ENCODE data around the gene MCM10. TPM values are rescaled to one million over a fixed set of nuclear protein-coding genes. Genes with fewer than 3 reads are reported as not detected.

Gene MCM10
- total RNA-seq, 4 donors from 2014 or later: 1.3 to 7.6 (median 2.8) TPM

- no peak for TF ChIP-seq CTCF (IDR thresholded peaks at IDR 0.05)
- no peak for DNase-seq (ENCODE audit: low spot score)
- no peak for ATAC-seq (ENCODE audit: low FRiP score)
Observed at GRCh38 chr10:13184276-13184675, 22.9 kb downstream of the MCM10 start.

- TF ChIP-seq CTCF (IDR thresholded peaks at IDR 0.05): no peak
- DNase-seq (ENCODE audit: low spot score): no peak
- ATAC-seq (ENCODE audit: low FRiP score): no peak
Observed at GRCh38 chr10:13184730-13185514, 23.6 kb downstream of the MCM10 start.

GRCh38 chr10:13187135-13187534, 25.8 kb downstream of the MCM10 start:
- no peak for TF ChIP-seq CTCF (IDR thresholded peaks at IDR 0.05)
- ATAC-seq (ENCODE audit: low FRiP score) (no peak), DNase-seq (ENCODE audit: low spot score) (no peak)

DNA sequence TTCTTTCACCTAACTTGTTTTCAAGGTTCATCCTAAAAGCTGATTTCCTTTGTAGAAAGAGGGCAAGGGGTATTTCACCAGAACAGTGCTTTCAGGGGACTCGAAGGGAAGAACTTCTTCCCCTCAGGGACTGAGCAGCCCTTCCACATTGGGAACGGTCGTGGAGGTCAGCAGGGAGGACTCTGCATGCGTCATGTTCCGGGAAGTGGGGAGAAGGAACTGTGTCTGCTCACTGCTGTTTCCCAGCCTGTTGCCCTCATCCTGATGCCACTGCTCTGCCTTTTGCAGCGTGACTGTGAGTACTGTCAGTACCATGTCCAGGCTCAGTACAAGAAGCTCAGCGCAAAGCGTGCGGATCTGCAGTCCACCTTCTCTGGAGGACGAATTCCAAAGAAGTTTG, 27.2 kb downstream of the MCM10 start:
- TF ChIP-seq CTCF (IDR thresholded peaks at IDR 0.05): no peak
- DNase-seq (ENCODE audit: low spot score): no peak
- ATAC-seq (ENCODE audit: low FRiP score): no peak

DNA sequence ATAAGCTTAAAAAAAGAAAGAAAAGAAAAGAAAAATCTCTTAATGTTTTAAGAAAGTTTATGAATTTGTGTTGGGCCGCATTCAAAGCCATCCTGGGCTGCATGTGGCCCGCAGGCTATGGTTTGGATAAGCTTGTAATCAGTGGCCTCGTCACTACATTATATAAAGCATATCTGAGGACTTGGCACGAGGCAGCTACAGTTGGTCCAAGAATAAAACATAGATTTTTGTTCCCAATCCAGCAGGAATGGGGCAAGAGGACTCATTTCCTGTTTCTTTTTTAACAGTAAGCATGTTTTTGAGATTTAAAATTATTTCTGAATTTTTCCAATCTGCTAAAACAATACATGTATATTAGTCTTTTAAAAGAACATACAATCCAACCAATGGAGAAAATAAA, 28.6 kb downstream of the MCM10 start:
- no peak for DNase-seq (ENCODE audit: low spot score)
- ATAC-seq (ENCODE audit: low FRiP score): no peak
- TF ChIP-seq CTCF (IDR thresholded peaks at IDR 0.05): no peak

GRCh38 chr10:13190816-13191215, 29.5 kb downstream of the MCM10 start:
- no peak for TF ChIP-seq CTCF (IDR thresholded peaks at IDR 0.05)
- no peak for ATAC-seq (ENCODE audit: low FRiP score)
- DNase-seq (ENCODE audit: low spot score): no peak

DNA sequence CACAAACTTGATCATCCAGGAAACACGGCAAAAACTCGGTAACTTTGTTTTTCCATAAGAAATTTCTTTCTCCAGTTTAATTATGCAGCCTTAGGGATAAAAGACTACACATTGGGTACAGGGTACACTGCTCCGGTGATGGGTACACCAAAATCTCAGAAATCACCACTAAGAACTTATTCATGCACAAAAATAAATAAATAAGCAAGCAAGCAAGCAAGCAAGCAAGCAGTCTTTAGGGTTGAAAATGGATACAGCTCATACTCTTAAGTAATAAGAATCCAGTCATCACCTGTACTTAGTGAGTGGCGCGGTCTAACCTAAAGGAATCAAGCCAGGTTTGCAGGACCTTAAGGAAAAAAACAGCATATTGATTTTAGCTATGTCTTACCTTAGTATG, 30.0 kb downstream of the MCM10 start:
- no peak for TF ChIP-seq CTCF (IDR thresholded peaks at IDR 0.05)
- no peak for ATAC-seq (ENCODE audit: low FRiP score)
- no peak for DNase-seq (ENCODE audit: low spot score)
